ENCODE results near the gene SLC27A2.

- TF ChIP-seq CTCF (conservative IDR thresholded peaks at IDR 0.05 in 1 of 2, IDR thresholded peaks at IDR 0.05 in 1 of 2; ENCODE audit: low read depth in 1 of 2, low read length in 2 of 2), result no peak
- no peak for TF ChIP-seq EZH2 (IDR thresholded peaks at IDR 0.05; ENCODE audit: low read length, missing control alignments)
These were observed 32.9 kb upstream of the SLC27A2 start for GRCh38 chr15:50149090-50149489.
